Coronary artery (tissue), 2 donors: Measurements from ENCODE around the gene MAPK4.
"Not testable (repeated sequence)": the region's sequence is repeated elsewhere in the genome, so short reads cannot be mapped to it uniquely, and the experiment has no call there.

Source experiments
- DNase-seq: peaks from one replicate; pipeline ENCODE4 v3.0.0-alpha.2; 2017; ENCODE audit warnings: low spot score
- H3K27ac ChIP-seq, 2 donors: fragments of 200-600 bp; sonication (generic); one replicate each; pipeline ENCODE4 v1.5.1; 2016 to 2019
- H3K4me3 ChIP-seq: fragments of 200-600 bp; sonication (generic); 2 replicates; pipeline ENCODE4 v1.5.1; 2016; ENCODE audit warnings: mild to moderate bottlenecking, moderate library complexity
- TF ChIP-seq, protein P1 (sequence below): fragments of 200-600 bp; sonication (generic); IDR thresholded peaks from one replicate; pipeline ENCODE4 v1.5.1; 2019; ENCODE audit warnings: antibody characterized with exemption

Gene MAPK4

DNA sequence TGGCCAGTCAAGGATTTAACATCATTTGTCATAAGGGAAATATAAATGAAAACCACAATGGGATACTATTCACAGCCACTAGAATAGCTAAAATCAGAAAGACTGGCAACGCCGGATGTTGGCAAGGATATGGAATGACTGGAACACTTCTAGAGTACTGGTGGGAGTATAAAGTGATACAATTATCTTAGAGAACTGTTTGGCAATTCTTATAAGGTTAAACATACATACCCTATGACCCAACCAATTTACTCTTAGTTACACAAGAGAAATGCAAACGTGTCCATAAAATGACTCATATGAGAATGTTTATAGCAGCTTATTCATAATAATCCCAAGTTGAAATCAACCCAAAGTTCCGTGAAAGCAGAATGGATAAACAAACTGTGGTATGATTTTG lies 35.1 kb downstream of the MAPK4 start:
- H3K4me3 ChIP-seq = no peak overlapping the region
- DNase-seq = no peak
- H3K27ac ChIP-seq = no peak overlapping the region
- TF ChIP-seq, protein P1, sequence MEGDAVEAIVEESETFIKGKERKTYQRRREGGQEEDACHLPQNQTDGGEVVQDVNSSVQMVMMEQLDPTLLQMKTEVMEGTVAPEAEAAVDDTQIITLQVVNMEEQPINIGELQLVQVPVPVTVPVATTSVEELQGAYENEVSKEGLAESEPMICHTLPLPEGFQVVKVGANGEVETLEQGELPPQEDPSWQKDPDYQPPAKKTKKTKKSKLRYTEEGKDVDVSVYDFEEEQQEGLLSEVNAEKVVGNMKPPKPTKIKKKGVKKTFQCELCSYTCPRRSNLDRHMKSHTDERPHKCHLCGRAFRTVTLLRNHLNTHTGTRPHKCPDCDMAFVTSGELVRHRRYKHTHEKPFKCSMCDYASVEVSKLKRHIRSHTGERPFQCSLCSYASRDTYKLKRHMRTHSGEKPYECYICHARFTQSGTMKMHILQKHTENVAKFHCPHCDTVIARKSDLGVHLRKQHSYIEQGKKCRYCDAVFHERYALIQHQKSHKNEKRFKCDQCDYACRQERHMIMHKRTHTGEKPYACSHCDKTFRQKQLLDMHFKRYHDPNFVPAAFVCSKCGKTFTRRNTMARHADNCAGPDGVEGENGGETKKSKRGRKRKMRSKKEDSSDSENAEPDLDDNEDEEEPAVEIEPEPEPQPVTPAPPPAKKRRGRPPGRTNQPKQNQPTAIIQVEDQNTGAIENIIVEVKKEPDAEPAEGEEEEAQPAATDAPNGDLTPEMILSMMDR = no peak

DNA sequence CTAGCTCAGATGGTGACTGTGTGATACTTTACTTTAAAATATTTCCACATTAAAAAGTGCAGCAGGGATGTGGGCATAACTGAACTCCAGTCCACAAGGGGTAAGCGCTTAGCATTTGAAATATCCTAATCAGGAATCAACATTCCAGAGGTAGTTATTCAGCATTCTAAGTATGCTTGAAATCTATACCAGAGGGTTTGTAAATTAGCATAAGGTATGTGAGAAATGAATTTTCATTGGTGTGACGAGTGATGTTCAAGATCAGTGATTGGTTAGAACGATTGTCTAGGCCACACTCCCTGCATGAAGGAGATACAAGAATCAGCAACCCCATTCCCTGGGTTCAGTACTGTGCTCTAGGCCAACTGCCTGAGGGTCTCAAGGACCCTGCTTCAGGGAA lies 42.6 kb downstream of the MAPK4 start:
- DNase-seq = no peak
- Histone ChIP-seq H3K4me3 (no peak overlapping the region), H3K27ac (no peak overlapping the region)
- TF ChIP-seq, protein P1 = no peak

DNA sequence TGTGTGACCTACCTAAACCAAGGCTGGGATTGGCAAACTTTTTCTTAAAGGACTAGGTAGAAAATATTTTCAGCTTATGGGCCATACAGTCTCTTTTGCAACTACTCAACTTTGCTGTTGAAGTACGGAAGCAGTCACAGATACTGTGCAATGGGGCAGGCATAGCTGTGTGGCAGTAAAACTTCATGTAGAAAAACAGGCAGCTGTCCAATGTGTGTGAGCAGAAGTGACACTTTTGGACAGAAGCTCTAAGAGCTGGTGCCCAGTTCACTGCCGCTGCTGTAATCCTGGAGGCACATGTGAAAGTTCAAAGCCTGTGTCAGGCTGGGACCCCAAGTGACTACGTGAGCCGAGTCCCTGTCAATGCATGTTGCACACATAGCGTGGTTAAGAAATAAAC lies 46.7 kb downstream of the MAPK4 start:
- TF ChIP-seq, protein P1 = no peak
- no peak overlapping the region for H3K27ac ChIP-seq
- H3K4me3 ChIP-seq = no peak overlapping the region
- no peak for DNase-seq

DNA sequence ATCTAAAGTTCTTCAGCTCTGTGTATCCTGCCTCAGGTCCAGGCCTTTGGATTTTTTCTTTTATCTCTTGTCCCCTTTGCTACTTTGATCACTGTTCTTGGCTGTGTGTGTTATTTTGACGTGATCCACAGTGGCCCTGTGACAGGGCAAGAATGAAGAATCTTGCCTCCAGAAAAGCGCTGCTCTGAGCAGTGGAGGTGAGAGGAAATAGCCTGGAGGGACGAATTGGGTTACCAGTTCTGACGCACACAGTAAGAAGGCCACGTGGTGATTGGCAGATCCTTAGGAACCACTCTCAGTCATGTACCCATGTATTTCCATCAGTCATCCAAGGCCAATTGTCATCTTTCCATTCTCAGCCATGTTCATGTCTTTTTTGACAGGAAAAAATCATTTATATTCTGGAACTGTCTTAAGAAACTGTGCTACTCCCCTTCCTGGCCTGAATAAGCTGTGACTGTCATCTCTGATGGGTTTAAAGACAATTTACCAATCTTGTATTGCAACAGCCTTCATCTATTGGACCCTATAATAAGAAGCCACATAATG lies 47.6 kb downstream of the MAPK4 start:
- no peak for DNase-seq
- Histone ChIP-seq H3K27ac (no peak overlapping the region), H3K4me3 (no peak overlapping the region)
- TF ChIP-seq, protein P1 = no peak

DNA sequence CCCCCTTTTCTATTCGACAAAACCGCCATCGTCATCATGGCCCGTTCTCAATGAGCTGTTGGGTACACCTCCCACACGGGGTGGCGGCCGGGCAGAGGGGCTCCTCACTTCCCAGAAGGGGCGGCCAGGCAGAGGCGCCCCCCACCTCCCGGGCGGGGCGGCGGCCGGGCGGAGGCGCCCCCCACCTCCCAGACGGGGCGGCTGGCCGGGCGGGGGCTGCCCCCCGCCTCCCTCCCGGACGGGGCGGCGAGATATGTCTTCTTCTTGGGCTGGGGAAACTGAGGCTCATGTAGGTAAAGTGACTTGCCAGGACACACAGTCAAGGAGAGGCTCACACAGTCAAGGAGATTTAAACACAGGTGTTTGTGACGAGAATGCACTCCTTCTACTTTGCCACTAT lies 49.3 kb downstream of the MAPK4 start:
- H3K27ac ChIP-seq, DNase-seq, H3K4me3 ChIP-seq: not testable (repeated sequence)

DNA sequence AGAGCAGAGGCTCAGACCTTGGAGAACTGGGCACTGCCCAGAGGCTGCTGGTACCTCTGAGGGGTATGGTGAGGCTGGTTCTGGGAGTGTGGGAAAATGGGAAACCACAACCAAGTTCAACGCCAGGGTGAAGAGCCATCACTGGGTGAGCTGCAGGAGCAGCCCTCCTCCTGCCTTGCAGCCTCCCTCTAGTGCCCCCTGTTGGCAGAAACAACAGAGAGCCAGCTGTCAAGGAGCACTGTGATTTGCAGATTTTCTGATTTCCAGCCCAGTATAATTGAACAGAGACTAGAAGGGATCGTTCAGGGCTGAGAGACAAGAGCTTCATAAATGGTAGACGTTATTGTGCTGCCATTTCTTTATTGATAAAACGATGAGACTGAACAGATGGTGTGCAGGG lies 50.5 kb downstream of the MAPK4 start:
- Histone ChIP-seq H3K4me3 (no peak overlapping the region), H3K27ac (no peak overlapping the region)
- DNase-seq = no peak
- TF ChIP-seq, protein P1 = no peak

DNA sequence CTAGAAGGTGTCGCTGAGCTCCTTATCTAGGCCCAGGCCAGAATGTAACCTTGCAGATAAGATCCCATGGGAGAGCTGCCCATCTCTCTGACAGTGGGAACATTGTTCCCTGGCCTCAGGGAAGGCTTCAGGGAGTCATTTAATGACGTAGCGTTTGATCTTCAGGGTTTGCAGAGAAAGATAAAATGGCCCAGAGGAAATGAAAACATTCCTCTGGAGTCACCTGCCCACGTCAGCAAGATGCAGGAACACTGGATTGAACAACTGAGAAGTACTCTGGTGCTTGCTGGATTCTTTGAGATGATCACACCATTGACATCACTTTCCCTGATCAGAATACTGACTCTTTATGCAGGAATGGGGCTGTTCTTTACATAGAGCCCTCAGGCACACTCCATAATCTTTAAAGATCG lies 51.6 kb downstream of the MAPK4 start:
- no peak overlapping the region for H3K27ac ChIP-seq
- H3K4me3 ChIP-seq = no peak overlapping the region
- no peak for DNase-seq
- TF ChIP-seq, protein P1 = no peak

DNA sequence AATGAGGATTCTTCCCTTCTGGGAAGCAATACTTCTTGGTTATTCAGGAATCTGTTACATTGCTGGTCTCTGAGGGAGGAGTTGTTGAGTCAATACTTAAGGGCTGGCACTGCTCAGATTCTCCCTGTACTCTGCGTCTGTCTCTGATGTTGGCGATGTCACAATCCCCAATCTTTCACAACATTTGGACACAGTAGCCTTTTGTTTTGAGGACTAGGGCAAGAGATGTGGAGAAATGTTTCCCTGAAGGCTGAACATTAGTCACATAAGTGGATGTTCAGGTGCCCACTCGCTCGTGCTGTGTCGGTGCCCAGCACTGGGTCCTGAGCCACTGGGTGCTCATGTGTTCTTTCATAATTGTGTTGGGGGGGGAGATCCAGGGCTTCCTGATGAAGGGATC lies 55.0 kb downstream of the MAPK4 start:
- Histone ChIP-seq H3K27ac (peak overlapping the region; percentile 15 to 19), H3K4me3 (no peak overlapping the region)
- TF ChIP-seq, protein P1 = no peak
- no peak for DNase-seq
